Activated CD4-positive, alpha-beta memory T cell treated with anti-CD3 and anti-CD28 coated beads, Interleukin-2, amount 10 ng/mL, durations not matched to agents 7 days and 5 days (primary cell): ENCODE measurements around the gene PON1. TPM values are rescaled to one million over a fixed set of nuclear protein-coding genes. Genes with fewer than 3 reads are reported as not detected.

Source experiments
- CTCF ChIA-PET: fragments of 350-600 bp; sonication (Branson Sonifier 250); formaldehyde crosslinking; loops from one replicate; lab custom pipeline; 2021; ENCODE audit warnings: antibody characterized with exemption, inconsistent platforms; lab: Charles Lee
- POLR2A ChIA-PET: fragments of 350-600 bp; sonication (Branson Sonifier 250); formaldehyde crosslinking; loops from one replicate; lab custom pipeline; 2021; ENCODE audit warnings: antibody characterized with exemption; lab: Charles Lee
- DNase-seq: peaks from one replicate; pipeline ENCODE4 v3.0.0-alpha.2; 2020
- H3K27ac Mint-ChIP-seq: one replicate; pipeline ENCODE4 v1.8.0; 2021; ENCODE audit warnings: mild to moderate bottlenecking, mixed read lengths
- H3K27me3 Mint-ChIP-seq: one replicate; pipeline ENCODE4 v1.8.0; 2021; ENCODE audit warnings: mixed read lengths
- H3K36me3 Mint-ChIP-seq: one replicate; pipeline ENCODE4 v1.8.0; 2021; ENCODE audit warnings: low read depth, mixed read lengths
- H3K4me1 Mint-ChIP-seq: one replicate; pipeline ENCODE4 v1.8.0; 2021; ENCODE audit warnings: mixed read lengths
- H3K4me3 Mint-ChIP-seq: one replicate; pipeline ENCODE4 v1.8.0; 2021; ENCODE audit warnings: mild to moderate bottlenecking, mixed read lengths
- H3K9me3 Mint-ChIP-seq: one replicate; pipeline ENCODE4 v1.8.0; 2021; ENCODE audit warnings: mixed read lengths
- total RNA-seq, 2 experiments: library from RNA; stranded (reverse); gene quantifications; one replicate each; pipeline ENCODE4 v1.2.3, GENCODE V29; 2021

The PON1 gene
- total RNA-seq, 2 experiments from 2014 or later = not detected

GRCh38 chr7:95304990-95305389, 19.3 kb downstream of the PON1 start:
- H3K27me3 Mint-ChIP-seq = peaks cover 8% of the 10 kb centered on the region
- H3K36me3 Mint-ChIP-seq = no peaks in the 10 kb centered on the region
- CTCF ChIA-PET = no interaction called here
- H3K9me3 Mint-ChIP-seq = no peaks in the 10 kb centered on the region
- H3K4me1 Mint-ChIP-seq = no peaks in the 10 kb centered on the region
- DNase-seq = no peak
- H3K27ac Mint-ChIP-seq = no peak overlapping the region
- POLR2A ChIA-PET = no interaction called here
- no peak overlapping the region for H3K4me3 Mint-ChIP-seq

- peaks cover 12% of the 10 kb centered on the region for H3K27me3 Mint-ChIP-seq
- H3K4me3 Mint-ChIP-seq = no peak overlapping the region
- no peak overlapping the region for H3K27ac Mint-ChIP-seq
- no peaks in the 10 kb centered on the region for H3K9me3 Mint-ChIP-seq
- POLR2A ChIA-PET = no interaction called here
- no peaks in the 10 kb centered on the region for H3K36me3 Mint-ChIP-seq
- no peaks in the 10 kb centered on the region for H3K4me1 Mint-ChIP-seq
- CTCF ChIA-PET = no interaction called here
- no peak for DNase-seq
Measured at GRCh38 chr7:95303013-95303905, 21.1 kb downstream of the PON1 start.

GRCh38 chr7:95298091-95298490, 26.2 kb downstream of the PON1 start:
- POLR2A ChIA-PET = no interaction called here
- no peak overlapping the region for H3K27ac Mint-ChIP-seq
- H3K9me3 Mint-ChIP-seq = no peaks in the 10 kb centered on the region
- H3K36me3 Mint-ChIP-seq = no peaks in the 10 kb centered on the region
- DNase-seq = no peak
- CTCF ChIA-PET = no interaction called here
- no peaks in the 10 kb centered on the region for H3K4me1 Mint-ChIP-seq
- H3K4me3 Mint-ChIP-seq = no peak overlapping the region
- peaks cover 12% of the 10 kb centered on the region for H3K27me3 Mint-ChIP-seq

- H3K4me3 Mint-ChIP-seq = no peak overlapping the region
- H3K4me1 Mint-ChIP-seq = no peaks in the 10 kb centered on the region
- no peak overlapping the region for H3K27ac Mint-ChIP-seq
- peaks cover 12% of the 10 kb centered on the region for H3K27me3 Mint-ChIP-seq
- no peaks in the 10 kb centered on the region for H3K36me3 Mint-ChIP-seq
- no peaks in the 10 kb centered on the region for H3K9me3 Mint-ChIP-seq
- ChIA-PET CTCF (no interaction called here), POLR2A (no interaction called here)
- DNase-seq = no peak
Measured at GRCh38 chr7:95297041-95297440, 27.3 kb downstream of the PON1 start.

- no peak for DNase-seq
- Mint-ChIP-seq H3K27me3 (peaks cover 12% of the 10 kb centered on the region), H3K27ac (no peak overlapping the region), H3K36me3 (no peaks in the 10 kb centered on the region), H3K4me1 (no peaks in the 10 kb centered on the region), H3K9me3 (no peaks in the 10 kb centered on the region), H3K4me3 (no peak overlapping the region)
- POLR2A ChIA-PET = no interaction called here
- CTCF ChIA-PET = interaction anchor here (1.0 kb wide), 1 partner anchor 8 kb away, joined by 3 read pairs; no protein-coding TSS in a partner anchor
Measured at GRCh38 chr7:95296456-95296855, 27.9 kb downstream of the PON1 start.

- H3K36me3 Mint-ChIP-seq = no peaks in the 10 kb centered on the region
- peaks cover 12% of the 10 kb centered on the region for H3K27me3 Mint-ChIP-seq
- H3K9me3 Mint-ChIP-seq = no peaks in the 10 kb centered on the region
- H3K27ac Mint-ChIP-seq = no peak overlapping the region
- H3K4me1 Mint-ChIP-seq = no peaks in the 10 kb centered on the region
- DNase-seq = no peak
- H3K4me3 Mint-ChIP-seq = no peak overlapping the region
- CTCF ChIA-PET = interaction anchor here (1.0 kb wide), 1 partner anchor 9 kb away, joined by 3 read pairs; no protein-coding TSS in a partner anchor
- POLR2A ChIA-PET = no interaction called here
Measured at GRCh38 chr7:95295397-95295796, 28.9 kb downstream of the PON1 start.

GRCh38 chr7:95290166-95290830, 34.0 kb downstream of the PON1 start:
- ChIA-PET POLR2A (no interaction called here), CTCF (no interaction called here)
- H3K27me3 Mint-ChIP-seq = peaks cover 10% of the 10 kb centered on the region
- no peak overlapping the region for H3K4me3 Mint-ChIP-seq
- no peaks in the 10 kb centered on the region for H3K4me1 Mint-ChIP-seq
- H3K27ac Mint-ChIP-seq = no peak overlapping the region
- no peaks in the 10 kb centered on the region for H3K36me3 Mint-ChIP-seq
- DNase-seq = no peak
- no peaks in the 10 kb centered on the region for H3K9me3 Mint-ChIP-seq

- no peak overlapping the region for H3K4me3 Mint-ChIP-seq
- ChIA-PET CTCF (no interaction called here), POLR2A (no interaction called here)
- H3K9me3 Mint-ChIP-seq = no peaks in the 10 kb centered on the region
- no peak for DNase-seq
- no peaks in the 10 kb centered on the region for H3K36me3 Mint-ChIP-seq
- H3K27ac Mint-ChIP-seq = no peak overlapping the region
- H3K27me3 Mint-ChIP-seq = peaks cover 7% of the 10 kb centered on the region
- no peaks in the 10 kb centered on the region for H3K4me1 Mint-ChIP-seq
Measured at GRCh38 chr7:95286096-95286495, 38.2 kb downstream of the PON1 start.

GRCh38 chr7:95279417-95279816, 44.9 kb downstream of the PON1 start:
- no peak overlapping the region for H3K27ac Mint-ChIP-seq
- peaks cover 2% of the 10 kb centered on the region for H3K27me3 Mint-ChIP-seq
- no peaks in the 10 kb centered on the region for H3K36me3 Mint-ChIP-seq
- no peak for DNase-seq
- no peaks in the 10 kb centered on the region for H3K4me1 Mint-ChIP-seq
- no peaks in the 10 kb centered on the region for H3K9me3 Mint-ChIP-seq
- H3K4me3 Mint-ChIP-seq = no peak overlapping the region
- ChIA-PET POLR2A (no interaction called here), CTCF (no interaction called here)

GRCh38 chr7:95276114-95276513, 48.2 kb downstream of the PON1 start:
- no peak for DNase-seq
- no peaks in the 10 kb centered on the region for H3K9me3 Mint-ChIP-seq
- H3K27me3 Mint-ChIP-seq = peaks cover 7% of the 10 kb centered on the region
- no peak overlapping the region for H3K4me3 Mint-ChIP-seq
- H3K36me3 Mint-ChIP-seq = no peaks in the 10 kb centered on the region
- ChIA-PET CTCF (no interaction called here), POLR2A (no interaction called here)
- no peak overlapping the region for H3K27ac Mint-ChIP-seq
- no peaks in the 10 kb centered on the region for H3K4me1 Mint-ChIP-seq

GRCh38 chr7:95269640-95270039, 54.7 kb downstream of the PON1 start:
- Mint-ChIP-seq H3K27ac (no peak overlapping the region), H3K36me3 (no peaks in the 10 kb centered on the region), H3K4me1 (no peaks in the 10 kb centered on the region), H3K4me3 (no peak overlapping the region), H3K27me3 (peaks cover 6% of the 10 kb centered on the region), H3K9me3 (no peaks in the 10 kb centered on the region)
- no peak for DNase-seq
- ChIA-PET CTCF (no interaction called here), POLR2A (no interaction called here)

- Mint-ChIP-seq H3K36me3 (no peaks in the 10 kb centered on the region), H3K4me3 (no peak overlapping the region), H3K27ac (no peak overlapping the region), H3K9me3 (no peaks in the 10 kb centered on the region), H3K27me3 (peaks cover 4% of the 10 kb centered on the region), H3K4me1 (no peaks in the 10 kb centered on the region)
- ChIA-PET CTCF (no interaction called here), POLR2A (no interaction called here)
- no peak for DNase-seq
Measured at GRCh38 chr7:95267754-95268153, 56.6 kb downstream of the PON1 start.

- no peaks in the 10 kb centered on the region for H3K9me3 Mint-ChIP-seq
- CTCF ChIA-PET = no interaction called here
- POLR2A ChIA-PET = no interaction called here
- H3K27ac Mint-ChIP-seq = no peak overlapping the region
- no peak for DNase-seq
- H3K27me3 Mint-ChIP-seq = no peaks in the 10 kb centered on the region
- no peaks in the 10 kb centered on the region for H3K4me1 Mint-ChIP-seq
- no peaks in the 10 kb centered on the region for H3K36me3 Mint-ChIP-seq
- no peak overlapping the region for H3K4me3 Mint-ChIP-seq
Measured at GRCh38 chr7:95265634-95266033, 58.7 kb downstream of the PON1 start.
